ENCODE results near the gene WDR59.
"Not testable (repeated sequence)": the region's sequence is repeated elsewhere in the genome, so short reads cannot be mapped to it uniquely, and the experiment has no call there.

Gene WDR59, protein sequence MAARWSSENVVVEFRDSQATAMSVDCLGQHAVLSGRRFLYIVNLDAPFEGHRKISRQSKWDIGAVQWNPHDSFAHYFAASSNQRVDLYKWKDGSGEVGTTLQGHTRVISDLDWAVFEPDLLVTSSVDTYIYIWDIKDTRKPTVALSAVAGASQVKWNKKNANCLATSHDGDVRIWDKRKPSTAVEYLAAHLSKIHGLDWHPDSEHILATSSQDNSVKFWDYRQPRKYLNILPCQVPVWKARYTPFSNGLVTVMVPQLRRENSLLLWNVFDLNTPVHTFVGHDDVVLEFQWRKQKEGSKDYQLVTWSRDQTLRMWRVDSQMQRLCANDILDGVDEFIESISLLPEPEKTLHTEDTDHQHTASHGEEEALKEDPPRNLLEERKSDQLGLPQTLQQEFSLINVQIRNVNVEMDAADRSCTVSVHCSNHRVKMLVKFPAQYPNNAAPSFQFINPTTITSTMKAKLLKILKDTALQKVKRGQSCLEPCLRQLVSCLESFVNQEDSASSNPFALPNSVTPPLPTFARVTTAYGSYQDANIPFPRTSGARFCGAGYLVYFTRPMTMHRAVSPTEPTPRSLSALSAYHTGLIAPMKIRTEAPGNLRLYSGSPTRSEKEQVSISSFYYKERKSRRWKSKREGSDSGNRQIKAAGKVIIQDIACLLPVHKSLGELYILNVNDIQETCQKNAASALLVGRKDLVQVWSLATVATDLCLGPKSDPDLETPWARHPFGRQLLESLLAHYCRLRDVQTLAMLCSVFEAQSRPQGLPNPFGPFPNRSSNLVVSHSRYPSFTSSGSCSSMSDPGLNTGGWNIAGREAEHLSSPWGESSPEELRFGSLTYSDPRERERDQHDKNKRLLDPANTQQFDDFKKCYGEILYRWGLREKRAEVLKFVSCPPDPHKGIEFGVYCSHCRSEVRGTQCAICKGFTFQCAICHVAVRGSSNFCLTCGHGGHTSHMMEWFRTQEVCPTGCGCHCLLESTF

GRCh38 chr16:74984529-74985296 is at the start of gene WDR59:
Gene WDR59, minus strand, starts transcription at chr16:74985123. Its CDS starts 106 bp downstream, at chr16:74985017.
- DNase-seq (ENCODE audit: low spot score): peak; percentile 99

- no peak for DNase-seq (ENCODE audit: low spot score)
These were observed 47.7 kb upstream of the WDR59 start for GRCh38 chr16:75032655-75033054.

DNA sequence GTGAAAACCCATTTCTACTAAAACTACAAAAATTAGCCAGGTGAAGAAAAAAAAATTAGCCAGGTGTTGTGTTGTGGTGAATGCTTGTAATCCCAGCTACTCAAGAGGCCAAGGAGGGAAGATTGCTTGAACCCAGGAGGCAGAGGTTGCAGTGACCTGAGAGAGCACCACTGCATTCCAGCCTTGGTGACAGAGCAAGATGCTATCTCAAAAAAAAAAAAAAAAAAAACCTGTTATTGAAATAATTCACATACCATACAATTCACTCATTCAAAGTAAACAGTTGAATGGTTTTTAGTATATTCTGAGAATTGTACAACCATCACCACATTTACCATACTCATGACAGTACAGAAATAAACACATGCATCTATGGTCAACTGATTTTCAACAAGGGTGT is 44.9 kb upstream of the WDR59 start:
- DNase-seq (ENCODE audit: low spot score): no peak

- no peak for DNase-seq (ENCODE audit: low spot score)
These were observed 43.7 kb upstream of the WDR59 start for GRCh38 chr16:75028544-75029135.

- no peak for DNase-seq (ENCODE audit: low spot score)
These were observed 42.8 kb upstream of the WDR59 start for GRCh38 chr16:75027520-75028300.

DNA sequence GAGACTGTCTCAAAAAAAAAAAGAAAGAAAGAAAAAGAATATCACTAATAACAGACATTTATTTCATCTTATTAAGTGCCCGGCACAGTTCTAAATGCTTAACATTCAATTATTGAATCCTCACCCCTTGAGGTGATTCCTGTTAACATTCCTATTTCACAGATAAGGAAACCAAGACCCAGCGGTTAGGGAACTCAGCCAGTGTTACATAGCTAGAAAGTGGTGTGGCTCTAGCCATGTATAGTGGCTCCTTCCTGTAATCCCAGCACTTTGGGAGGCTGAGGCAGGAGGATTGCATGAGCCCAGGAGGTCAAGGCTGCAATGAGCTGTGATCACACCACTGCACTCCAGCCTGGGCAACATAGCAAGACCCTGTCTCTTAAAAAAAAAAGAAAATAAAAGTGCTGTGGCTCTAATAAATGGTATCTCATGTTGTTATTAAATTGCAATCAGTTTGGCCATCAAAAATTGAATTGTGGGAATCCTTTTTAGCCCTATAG is 42.0 kb upstream of the WDR59 start:
- DNase-seq (ENCODE audit: low spot score): no peak

GRCh38 chr16:75026239-75026891 is 41.4 kb upstream of the WDR59 start:
- not testable (repeated sequence) for DNase-seq (ENCODE audit: low spot score)

GRCh38 chr16:75025761-75026160 is 40.8 kb upstream of the WDR59 start:
- no peak for DNase-seq (ENCODE audit: low spot score)

DNA sequence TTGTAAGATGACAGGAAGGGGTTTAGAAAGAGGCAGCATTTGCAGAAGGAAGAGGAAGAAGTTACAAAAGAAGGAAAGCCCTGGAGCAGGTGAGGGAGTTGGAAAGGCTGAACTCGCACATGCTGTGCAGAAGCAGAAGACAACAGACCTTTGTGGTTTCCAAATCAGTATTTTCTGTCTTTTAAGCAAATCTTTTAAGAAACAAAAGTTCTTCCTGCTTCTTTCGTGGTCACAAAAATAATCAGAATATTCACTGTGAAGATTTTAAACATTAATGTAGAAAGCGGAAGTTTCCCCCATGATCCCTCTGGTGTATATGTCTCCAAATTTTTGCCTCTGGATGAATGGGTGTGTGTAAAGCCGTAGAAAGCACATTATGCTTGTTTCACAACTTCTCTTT is 39.7 kb upstream of the WDR59 start:
- no peak for DNase-seq (ENCODE audit: low spot score)

- DNase-seq (ENCODE audit: low spot score): no peak
These were observed 39.3 kb upstream of the WDR59 start for GRCh38 chr16:75024182-75024581.

- DNase-seq (ENCODE audit: low spot score): no peak
These were observed 38.1 kb upstream of the WDR59 start for GRCh38 chr16:75023009-75023408.

DNA sequence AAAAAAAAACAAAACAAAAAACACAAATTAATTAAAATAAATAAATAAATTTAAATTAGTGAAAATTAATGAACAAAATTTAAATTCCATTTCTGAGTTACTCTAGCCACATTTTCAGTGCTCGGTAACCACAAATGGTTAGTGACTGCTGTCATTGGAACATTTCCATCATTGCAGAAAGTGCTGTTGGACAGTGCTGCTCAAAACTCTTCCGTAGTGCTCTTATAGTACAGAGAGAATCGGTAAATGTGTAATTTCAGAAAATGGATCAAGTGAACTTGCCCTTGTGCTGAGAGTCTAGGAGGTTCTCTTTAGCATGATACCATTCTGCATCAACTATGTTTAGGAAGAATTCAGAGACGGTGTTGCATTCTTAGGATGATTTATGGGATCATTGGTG is 37.6 kb upstream of the WDR59 start:
- no peak for DNase-seq (ENCODE audit: low spot score)

GRCh38 chr16:75021410-75021809 is 36.5 kb upstream of the WDR59 start:
- DNase-seq (ENCODE audit: low spot score): no peak

DNA sequence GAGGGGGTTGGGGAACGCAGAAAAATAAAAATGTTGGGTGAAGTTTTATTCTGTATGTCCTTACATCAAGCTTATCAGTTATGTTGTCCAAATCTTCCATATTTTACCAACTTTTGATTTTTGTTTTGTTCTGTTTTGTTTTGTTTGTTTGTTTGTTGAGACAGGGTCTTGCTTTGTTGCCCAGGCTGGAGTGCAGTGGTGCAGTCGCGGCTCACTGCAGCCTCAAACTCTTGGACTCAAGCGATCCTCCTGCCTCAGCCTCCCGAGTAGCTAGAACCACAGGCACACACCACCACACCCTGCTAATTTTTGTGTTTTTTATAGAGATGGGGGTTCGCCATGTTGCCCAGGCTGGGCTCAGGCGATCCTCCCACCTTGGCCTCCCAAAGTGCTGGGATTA is 34.7 kb upstream of the WDR59 start:
- no peak for DNase-seq (ENCODE audit: low spot score)

- no peak for DNase-seq (ENCODE audit: low spot score)
These were observed 34.1 kb upstream of the WDR59 start for GRCh38 chr16:75019007-75019406.

GRCh38 chr16:75017670-75018525 is 33.0 kb upstream of the WDR59 start:
- no peak for DNase-seq (ENCODE audit: low spot score)

- DNase-seq (ENCODE audit: low spot score): not testable (repeated sequence)
These were observed 31.6 kb upstream of the WDR59 start for GRCh38 chr16:75016451-75017081.

GRCh38 chr16:75014318-75014717 is 29.4 kb upstream of the WDR59 start:
- DNase-seq (ENCODE audit: low spot score): no peak

- DNase-seq (ENCODE audit: low spot score): not testable (repeated sequence)
These were observed 28.2 kb upstream of the WDR59 start for GRCh38 chr16:75013123-75013522.

Measured in kidney capillary endothelial cell (primary cell).